OCI-LY3 (cell line): ENCODE data around the gene CYTH4.

Experiments used
- CTCF ChIP-seq: fragments of 200-600, 300-600 bp; sonication (generic); IDR thresholded peaks from 2 replicates; pipeline ENCODE4 v1.5.1; 2014; ENCODE audit warnings: antibody characterized with exemption, low read length, low read depth
- EZH2phosphoT487 ChIP-seq: fragments of 200-600 bp; shearing (Covaris generic); IDR thresholded peaks from 2 replicates; pipeline ENCODE4 v1.6.1; 2018; ENCODE audit warnings: antibody characterized with exemption, mixed run types, low read depth

DNA sequence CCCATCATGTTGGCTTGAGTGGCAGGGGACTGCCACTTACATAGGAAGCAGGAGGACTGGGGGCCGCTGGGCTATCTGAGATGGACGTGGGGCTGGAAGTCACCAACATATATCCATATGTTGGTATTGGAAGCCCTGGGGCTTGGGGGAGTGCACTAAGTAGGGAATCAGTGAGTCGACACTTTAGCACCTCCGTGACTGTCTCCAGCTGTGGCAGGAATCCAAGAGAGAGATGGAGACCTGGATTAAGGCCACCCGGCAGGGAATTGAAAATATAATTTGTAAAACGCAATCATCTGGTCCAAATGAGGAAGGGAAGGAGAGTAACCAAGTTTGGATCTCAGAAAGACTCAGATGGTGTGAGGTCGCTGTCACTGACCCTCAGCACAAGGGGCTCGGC, 76.6 kb downstream of the CYTH4 start:
- TF ChIP-seq EZH2phosphoT487 (no peak), CTCF (no peak)
